ENCODE results near the gene RBM4B.
"Not testable (repeated sequence)": the region's sequence is repeated elsewhere in the genome, so short reads cannot be mapped to it uniquely, and the experiment has no call there.

The RBM4B gene

DNA sequence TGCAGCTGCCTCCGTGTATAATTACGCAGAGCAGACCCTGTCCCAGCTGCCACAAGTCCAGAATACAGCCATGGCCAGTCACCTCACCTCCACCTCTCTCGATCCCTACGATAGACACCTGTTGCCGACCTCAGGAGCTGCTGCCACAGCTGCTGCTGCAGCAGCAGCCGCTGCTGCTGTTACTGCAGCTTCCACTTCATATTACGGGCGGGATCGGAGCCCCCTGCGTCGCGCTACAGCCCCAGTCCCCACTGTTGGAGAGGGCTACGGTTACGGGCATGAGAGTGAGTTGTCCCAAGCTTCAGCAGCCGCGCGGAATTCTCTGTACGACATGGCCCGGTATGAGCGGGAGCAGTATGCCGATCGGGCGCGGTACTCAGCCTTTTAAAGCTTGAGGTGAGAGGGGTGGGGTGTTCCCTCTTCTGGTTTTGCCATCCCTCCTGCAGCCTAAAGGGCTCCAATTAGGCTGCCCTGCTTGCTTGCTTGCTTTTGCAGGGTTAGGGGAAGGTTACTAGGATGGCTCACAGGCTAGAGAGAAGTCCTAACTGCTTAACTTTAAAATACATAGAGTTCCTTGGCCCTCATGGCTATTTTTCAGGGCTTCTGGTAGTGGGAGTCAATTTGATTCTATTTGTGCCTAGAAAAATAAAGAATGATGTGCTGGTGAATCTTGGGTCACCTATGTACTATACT lies 33.8 kb downstream of the RBM4B start:
- DNase-seq (ENCODE audit: low read depth in 1 of 2, low spot score in 1 of 2) = no peak

DNA sequence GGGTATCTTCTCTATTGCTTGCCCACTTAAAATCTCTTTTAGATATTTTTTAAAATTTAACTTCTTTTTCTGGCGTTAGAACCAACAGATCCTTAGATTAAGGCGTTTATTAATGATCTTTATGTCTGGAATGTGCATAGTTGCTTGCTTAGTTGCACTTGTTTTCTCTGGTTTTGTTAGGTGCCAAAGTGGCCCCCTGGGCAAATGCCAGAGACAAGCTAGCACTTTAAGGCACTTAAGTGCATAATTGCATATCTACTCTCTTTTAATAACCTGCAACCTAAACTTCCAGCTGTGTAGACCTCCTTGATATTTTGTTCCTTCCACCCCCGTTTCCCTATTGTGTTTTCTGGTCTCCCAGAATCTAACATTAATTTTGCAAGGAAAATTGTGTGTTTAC lies 35.9 kb downstream of the RBM4B start:
- DNase-seq (ENCODE audit: low read depth in 1 of 2, low spot score in 1 of 2) = no peak

DNA sequence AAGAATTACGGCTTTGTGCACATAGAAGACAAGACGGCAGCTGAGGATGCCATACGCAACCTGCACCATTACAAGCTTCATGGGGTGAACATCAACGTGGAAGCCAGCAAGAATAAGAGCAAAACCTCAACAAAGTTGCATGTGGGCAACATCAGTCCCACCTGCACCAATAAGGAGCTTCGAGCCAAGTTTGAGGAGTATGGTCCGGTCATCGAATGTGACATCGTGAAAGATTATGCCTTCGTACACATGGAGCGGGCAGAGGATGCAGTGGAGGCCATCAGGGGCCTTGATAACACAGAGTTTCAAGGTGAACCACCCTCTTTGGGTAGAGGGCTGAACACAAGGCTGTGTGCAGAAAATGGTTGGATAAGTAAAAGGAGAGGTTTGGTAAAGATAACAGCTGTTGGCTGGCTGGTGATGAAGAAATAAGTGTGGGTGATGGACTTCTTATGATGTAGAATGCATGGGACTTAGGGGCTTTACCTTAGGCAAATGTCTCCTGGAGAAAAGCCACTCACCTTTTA lies 37.8 kb downstream of the RBM4B start:
- not testable (repeated sequence) for DNase-seq (ENCODE audit: low read depth in 1 of 2, low spot score in 1 of 2)

DNA sequence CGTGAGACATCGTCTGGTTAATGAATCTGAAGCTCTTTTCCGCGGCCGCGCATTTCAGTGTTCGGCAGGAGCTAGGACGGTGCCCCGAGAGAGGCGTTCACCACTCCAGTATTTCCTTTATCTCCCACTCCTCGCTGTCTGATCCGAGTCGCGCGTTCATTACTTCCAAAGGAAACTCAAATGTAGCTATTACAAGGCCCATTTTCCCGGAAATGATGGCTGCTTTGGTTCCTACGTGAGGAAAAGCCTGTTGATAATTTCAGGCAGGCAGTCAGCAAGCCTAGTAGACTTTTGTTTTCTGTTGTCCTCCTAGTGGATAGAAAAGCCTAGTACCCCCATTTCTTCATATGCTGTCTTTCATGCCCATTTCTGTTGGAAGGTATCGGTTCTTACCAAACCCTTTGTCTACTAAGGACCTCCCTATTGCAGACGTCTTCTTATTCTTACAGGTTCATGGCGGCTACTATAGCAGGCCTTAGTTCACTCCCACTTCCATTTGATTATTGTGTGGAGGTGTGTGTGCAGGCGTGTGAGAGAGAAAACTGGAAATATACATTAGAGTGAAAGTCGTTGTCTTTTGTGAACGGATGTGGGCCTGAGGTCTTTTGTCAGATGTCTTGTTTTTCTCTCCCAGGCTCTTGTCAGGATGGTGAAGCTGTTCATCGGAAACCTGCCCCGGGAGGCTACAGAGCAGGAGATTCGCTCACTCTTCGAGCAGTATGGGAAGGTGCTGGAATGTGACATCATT lies 38.4 kb downstream of the RBM4B start:
- no peak for DNase-seq (ENCODE audit: low read depth in 1 of 2, low spot score in 1 of 2)

- DNase-seq (ENCODE audit: low read depth in 1 of 2, low spot score in 1 of 2) = peak; percentile 79 to 91
Observed at GRCh38 chr11:66638177-66639065, 39.3 kb downstream of the RBM4B start, which contains the start of gene RBM4. RBM4 (plus strand) TSS chr11:66638703; CDS start chr11:66639712, 1,009 bp downstream.

GRCh38 chr11:66637557-66638176 lies 40.0 kb downstream of the RBM4B start:
- no peak for DNase-seq (ENCODE audit: low read depth in 1 of 2, low spot score in 1 of 2)

DNA sequence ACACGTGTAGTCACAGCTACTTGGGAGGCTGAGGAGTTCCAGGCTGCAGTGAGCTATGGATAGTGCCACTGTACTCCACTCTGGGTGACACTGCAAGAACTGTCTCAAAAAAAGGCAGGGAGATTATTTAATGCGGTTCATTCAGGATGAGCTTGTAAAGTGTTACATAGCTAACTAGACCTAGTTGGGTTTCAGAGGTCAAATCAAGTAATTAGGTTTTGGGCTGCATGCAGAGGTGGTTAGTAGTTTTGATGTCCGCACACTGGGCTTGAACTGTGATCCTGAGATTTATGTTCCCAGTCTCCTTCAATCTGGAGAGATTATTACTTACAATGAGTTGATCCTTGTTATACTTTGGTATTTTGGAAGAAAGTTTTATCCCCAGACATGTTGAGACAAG lies 41.3 kb downstream of the RBM4B start:
- no peak for DNase-seq (ENCODE audit: low read depth in 1 of 2, low spot score in 1 of 2)

DNA sequence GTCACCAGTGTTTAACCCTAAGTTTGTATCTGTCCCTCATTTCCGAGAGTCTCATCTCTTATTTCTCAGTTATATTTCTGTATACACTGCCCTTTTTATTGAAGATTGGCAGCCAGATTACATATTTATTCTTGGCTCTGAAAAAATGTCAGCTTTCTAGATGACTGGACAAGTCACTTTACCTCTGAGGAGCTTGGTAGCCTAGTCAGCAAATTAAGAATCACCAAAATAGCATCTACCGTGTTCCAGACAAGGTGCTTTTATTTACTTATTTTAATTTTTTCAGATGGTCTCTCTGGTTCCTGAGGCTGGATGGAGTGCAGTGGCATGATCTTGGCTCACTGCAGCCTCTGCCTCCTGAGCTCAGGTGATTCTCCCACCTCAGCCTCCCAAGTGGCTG lies 44.7 kb downstream of the RBM4B start:
- no peak for DNase-seq (ENCODE audit: low read depth in 1 of 2, low spot score in 1 of 2)

DNA sequence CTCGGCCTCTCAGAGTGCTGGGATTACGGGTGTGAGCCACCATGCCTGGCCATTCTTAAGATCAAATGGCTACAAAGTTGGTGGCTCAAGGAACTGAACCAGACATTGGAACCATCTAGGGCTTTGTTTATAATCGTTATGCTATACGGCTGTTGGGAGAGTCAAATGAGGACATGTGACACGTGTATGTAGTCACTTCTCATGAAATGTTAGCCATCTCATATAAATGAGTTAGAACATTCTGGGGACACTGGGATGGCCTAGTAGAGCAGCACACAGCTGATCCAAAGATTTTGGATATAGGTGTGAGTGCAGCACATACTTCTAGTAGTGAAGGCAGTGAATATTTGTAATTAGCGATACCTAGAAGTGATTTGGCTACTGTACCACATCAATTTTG lies 45.8 kb downstream of the RBM4B start:
- no peak for DNase-seq (ENCODE audit: low read depth in 1 of 2, low spot score in 1 of 2)

GRCh38 chr11:66629356-66629755 lies 48.3 kb downstream of the RBM4B start:
- no peak for DNase-seq (ENCODE audit: low read depth in 1 of 2, low spot score in 1 of 2)

DNA sequence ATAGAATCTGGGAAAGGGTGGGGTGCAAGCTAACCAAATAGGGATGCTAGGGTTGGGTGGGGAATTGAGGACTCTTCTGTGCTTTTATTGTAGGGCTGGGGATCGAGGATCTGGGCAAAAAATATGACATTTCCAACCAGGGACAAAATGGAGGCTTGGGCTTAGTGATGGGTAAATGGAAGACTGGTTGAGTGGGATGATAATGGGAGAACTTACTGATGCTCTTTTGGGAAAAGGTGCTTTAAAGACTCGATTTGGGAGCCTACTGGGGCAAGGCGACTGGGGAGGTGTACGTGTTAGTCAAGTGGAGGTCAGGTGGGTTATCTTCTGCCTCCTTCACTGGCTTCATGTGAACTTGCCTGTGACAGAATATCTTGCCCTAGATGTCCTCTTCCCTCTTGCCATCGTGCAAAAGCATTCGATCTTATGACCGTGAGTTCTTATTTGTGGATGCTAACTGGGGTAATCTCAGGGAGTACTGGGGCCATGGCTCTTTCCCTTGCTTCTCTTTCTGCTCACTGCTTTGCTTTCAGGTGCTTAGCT lies 49.6 kb downstream of the RBM4B start:
- no peak for DNase-seq (ENCODE audit: low read depth in 1 of 2, low spot score in 1 of 2)

DNA sequence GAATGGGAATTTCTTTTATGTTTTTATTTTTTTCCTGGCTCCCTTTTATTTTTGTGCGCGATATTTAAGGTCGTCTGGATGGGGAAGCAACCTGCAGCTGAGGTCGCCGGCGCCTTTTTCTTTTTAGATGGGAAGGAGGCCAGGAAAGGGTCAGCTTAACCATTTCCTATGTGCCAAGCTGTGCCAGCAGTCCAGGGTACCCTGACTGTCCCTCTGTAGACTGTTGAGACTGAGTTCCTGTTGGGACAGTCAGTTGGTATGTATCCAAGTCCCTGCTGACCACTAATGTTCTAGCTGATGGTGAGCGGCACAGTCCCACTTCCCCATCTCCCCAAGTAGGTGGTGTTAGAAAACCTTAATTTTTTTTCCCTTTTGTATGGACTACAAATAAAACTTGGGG lies 50.8 kb downstream of the RBM4B start:
- DNase-seq (ENCODE audit: low read depth in 1 of 2, low spot score in 1 of 2) = no peak

DNA sequence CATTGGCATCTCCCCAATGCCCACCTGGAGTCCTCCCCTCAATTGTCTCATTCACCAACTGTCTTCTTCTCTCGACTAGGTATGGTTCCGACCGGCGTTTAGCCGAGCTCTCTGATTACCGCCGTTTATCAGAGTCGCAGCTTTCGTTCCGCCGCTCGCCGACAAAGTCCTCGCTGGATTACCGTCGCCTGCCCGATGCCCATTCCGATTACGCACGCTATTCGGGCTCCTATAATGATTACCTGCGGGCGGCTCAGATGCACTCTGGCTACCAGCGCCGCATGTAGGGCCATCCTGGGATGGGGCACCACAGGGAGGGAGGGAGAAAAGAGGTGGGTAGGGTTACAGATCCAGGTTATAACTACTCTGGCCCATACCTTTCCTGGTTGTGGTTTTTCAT lies 51.3 kb downstream of the RBM4B start:
- no peak for DNase-seq (ENCODE audit: low read depth in 1 of 2, low spot score in 1 of 2)

DNA sequence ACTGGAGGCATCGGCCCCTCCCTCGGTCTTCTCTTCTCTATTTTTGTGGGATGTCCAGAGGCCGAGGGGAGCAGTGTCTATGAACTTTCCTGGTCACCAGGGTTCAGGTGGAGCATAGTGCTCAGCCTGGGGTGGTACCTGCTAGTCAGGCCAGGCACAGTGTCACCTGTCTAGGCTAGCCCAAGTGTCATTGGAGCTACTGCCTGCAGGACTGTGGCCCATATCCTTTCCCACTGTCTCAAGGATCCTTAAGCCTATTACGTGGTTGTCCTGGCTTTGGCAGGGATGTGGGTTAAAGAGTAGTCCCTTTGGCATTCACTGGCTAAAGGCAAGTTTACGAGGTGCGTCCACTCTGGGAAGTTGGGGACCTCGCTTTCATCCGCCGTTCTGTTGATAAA lies 51.9 kb downstream of the RBM4B start:
- no peak for DNase-seq (ENCODE audit: low read depth in 1 of 2, low spot score in 1 of 2)

DNA sequence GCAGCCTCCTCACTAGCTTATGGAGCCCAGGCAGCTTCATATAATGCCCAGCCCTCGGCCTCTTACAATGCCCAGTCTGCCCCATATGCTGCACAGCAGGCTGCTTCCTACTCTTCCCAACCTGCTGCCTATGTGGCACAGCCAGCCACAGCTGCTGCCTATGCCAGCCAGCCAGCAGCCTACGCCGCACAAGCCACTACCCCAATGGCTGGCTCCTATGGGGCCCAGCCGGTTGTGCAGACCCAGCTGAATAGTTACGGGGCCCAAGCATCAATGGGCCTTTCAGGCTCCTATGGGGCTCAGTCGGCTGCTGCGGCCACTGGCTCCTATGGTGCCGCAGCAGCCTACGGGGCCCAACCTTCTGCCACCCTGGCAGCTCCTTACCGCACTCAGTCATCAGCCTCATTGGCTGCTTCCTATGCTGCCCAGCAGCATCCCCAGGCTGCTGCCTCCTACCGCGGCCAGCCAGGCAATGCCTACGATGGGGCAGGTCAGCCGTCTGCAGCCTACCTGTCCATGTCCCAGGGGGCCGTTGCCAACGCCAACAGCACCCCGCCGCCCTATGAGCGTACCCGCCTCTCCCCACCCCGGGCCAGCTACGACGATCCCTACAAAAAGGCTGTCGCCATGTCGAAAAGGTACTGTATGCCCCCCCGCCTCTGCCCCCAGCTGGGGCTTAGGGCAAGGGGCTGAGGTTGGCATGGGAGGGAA lies 52.5 kb downstream of the RBM4B start:
- DNase-seq (ENCODE audit: low read depth in 1 of 2, low spot score in 1 of 2) = no peak

GRCh38 chr11:66624450-66624849 lies 53.2 kb downstream of the RBM4B start:
- no peak for DNase-seq (ENCODE audit: low read depth in 1 of 2, low spot score in 1 of 2)

GRCh38 chr11:66619080-66619554 lies 58.6 kb downstream of the RBM4B start:
- DNase-seq (ENCODE audit: low read depth in 1 of 2, low spot score in 1 of 2) = no peak

DNA sequence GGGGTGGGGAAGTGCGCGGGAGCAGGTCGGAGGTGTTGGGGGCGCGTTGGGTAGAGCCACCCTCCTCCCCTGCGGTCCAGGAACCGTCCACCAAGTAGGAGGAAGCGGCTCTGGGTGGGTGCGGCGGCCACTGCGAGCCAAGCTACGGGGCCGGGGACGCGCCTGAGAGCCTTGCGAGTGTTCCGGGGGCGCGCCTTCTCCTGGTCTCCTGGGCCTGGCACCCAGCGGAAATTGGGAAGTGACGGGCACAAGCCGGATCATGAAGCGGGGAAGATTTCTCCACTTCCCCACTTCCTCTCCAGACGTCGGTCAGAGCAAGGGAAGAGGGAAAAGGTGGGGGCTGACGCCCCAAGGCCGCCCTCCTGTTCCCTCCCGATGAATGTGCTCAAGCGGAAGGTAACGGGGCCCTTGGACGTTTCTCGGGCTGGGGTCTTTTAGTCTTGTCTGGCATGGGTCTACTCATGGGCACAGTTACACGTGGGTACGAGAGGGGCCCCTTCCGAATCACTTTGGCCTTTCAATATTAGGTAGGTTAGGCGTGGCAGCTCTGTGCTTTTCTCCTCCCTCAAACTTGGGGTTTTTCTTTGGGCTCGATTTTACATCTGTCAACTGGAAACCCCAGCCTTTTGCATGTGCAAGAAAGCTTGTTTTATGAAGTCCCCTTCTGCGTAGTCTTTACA lies 60.4 kb downstream of the RBM4B start:
- DNase-seq (ENCODE audit: low read depth in 1 of 2, low spot score in 1 of 2) = no peak

DNA sequence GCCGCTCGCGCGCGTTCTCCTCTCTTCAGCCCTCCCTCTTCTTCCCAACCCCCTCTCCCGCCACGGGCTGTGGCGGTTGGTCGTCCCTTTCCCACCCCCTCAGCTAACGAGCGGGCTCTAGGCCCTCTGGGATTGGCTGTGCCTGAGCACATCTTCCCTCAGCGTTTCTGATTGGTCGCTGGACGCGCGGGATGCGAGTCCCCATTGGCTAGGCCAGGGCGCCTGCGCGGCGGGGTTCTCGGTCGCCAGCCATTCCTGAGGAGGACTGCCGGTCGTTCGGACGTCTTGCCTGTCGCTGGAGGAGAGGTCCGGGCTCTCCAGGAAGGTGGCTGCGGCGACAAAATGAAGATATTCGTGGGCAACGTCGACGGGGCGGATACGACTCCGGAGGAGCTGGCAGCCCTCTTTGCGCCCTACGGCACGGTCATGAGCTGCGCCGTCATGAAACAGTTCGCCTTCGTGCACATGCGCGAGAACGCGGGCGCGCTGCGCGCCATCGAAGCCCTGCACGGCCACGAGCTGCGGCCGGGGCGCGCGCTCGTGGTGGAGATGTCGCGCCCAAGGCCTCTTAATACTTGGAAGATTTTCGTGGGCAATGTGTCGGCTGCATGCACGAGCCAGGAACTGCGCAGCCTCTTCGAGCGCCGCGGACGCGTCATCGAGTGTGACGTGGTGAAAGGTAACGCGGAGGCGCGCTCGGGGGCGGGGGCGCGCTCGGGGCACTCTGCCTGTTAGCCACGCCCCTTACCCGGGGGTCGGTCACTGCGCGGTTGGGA lies 61.1 kb downstream of the RBM4B start, which contains the start of gene RBM14:
RBM14 (plus strand) TSS at position 252 of the 776 bp plus-strand sequence; CDS start at position 343, 91 bp downstream.
- peak; percentile 95 for DNase-seq (ENCODE audit: low read depth in 1 of 2, low spot score in 1 of 2)

Data from stimulated activated CD4-positive, alpha-beta T cell treated with anti-CD3 and anti-CD28 coated beads, Interleukin-15, amount 100 ng/mL, for 1 hour (primary cell).